OCI-LY1 (cell line): ENCODE results near the gene TLK1.

Experiments
- H2AFZ ChIP-seq: fragments of 200-600 bp; sonication (generic), shearing (Covaris generic); 2 replicates; pipeline ENCODE4 v1.6.0; 2014; ENCODE audit warnings: antibody characterized with exemption, mild to moderate bottlenecking, low read length
- H3F3A ChIP-seq: fragments of 200-600 bp; sonication (generic), shearing (Covaris generic); 2 replicates; pipeline ENCODE4 v1.6.0; 2014; ENCODE audit warnings: mild to moderate bottlenecking, antibody characterized with exemption, low read length, moderate library complexity; ENCODE audit not compliant: insufficient read depth
- H3K27ac ChIP-seq: fragments of 200-600 bp; sonication (generic); 2 replicates; pipeline ENCODE4 v1.5.1; 2014; ENCODE audit warnings: low read length, mixed run types, mild to moderate bottlenecking, low read depth; ENCODE audit not compliant: poor library complexity, severe bottlenecking
- H3K27me3 ChIP-seq: fragments of 200-600 bp; sonication (generic); 2 replicates; pipeline ENCODE4 v1.6.0; 2014; ENCODE audit warnings: antibody characterized with exemption, mild to moderate bottlenecking, low read length, moderate library complexity; ENCODE audit not compliant: insufficient read depth
- H3K36me3 ChIP-seq: fragments of 200-600 bp; sonication (generic); 2 replicates; pipeline ENCODE4 v1.6.1; 2014; ENCODE audit warnings: mild to moderate bottlenecking, antibody characterized with exemption, low read length, moderate library complexity, mixed read lengths; ENCODE audit not compliant: insufficient read depth
- H3K4me1 ChIP-seq: fragments of 200-600 bp; sonication (generic); 2 replicates; pipeline ENCODE4 v1.5.1; 2014; ENCODE audit warnings: mild to moderate bottlenecking, low read length, moderate library complexity; ENCODE audit not compliant: insufficient read depth, severe bottlenecking
- H3K4me2 ChIP-seq: fragments of 200-600 bp; sonication (generic), shearing (Covaris generic); 2 replicates; pipeline ENCODE4 v1.6.1; 2014; ENCODE audit warnings: low read length
- H3K4me3 ChIP-seq: fragments of 200-600 bp; sonication (generic); 2 replicates; pipeline ENCODE4 v1.5.1; 2014; ENCODE audit warnings: low read length, low read depth, mild to moderate bottlenecking, mixed read lengths; ENCODE audit not compliant: poor library complexity, severe bottlenecking
- H3K79me2 ChIP-seq: fragments of 200-600 bp; shearing (Covaris generic); 2 replicates; pipeline ENCODE4 v1.6.1; 2016; ENCODE audit warnings: mixed run types, low read length, mixed read lengths; ENCODE audit not compliant: insufficient read depth
- H3K9ac ChIP-seq: fragments of 200-600 bp; sonication (generic), shearing (Covaris generic); 2 replicates; pipeline ENCODE4 v1.6.1; 2014; ENCODE audit warnings: mild to moderate bottlenecking, low read length, mixed read lengths
- H3K9me2 ChIP-seq: fragments of 200-600 bp; sonication (generic), shearing (Covaris generic); 2 replicates; pipeline ENCODE4 v1.6.1; 2014; ENCODE audit warnings: low read depth, mild to moderate bottlenecking, low read length, mixed read lengths
- H3K9me3 ChIP-seq: fragments of 200-600 bp; shearing (Covaris generic); 2 replicates; pipeline ENCODE4 v1.6.1; 2014; ENCODE audit warnings: low read length, mixed read lengths
- H4K20me1 ChIP-seq: fragments of 200-600 bp; sonication (generic), shearing (Covaris generic); 2 replicates; pipeline ENCODE4 v1.6.0; 2016; ENCODE audit warnings: mild to moderate bottlenecking, low read length; ENCODE audit not compliant: insufficient read depth
- EZH2 ChIP-seq: fragments of 200-600 bp; sonication (generic), shearing (Covaris generic); IDR thresholded peaks from 2 replicates; pipeline ENCODE4 v1.8.0; 2017; ENCODE audit warnings: borderline replicate concordance, mixed run types, mild to moderate bottlenecking, antibody characterized with exemption, low read length, moderate library complexity, mixed read lengths
- TF ChIP-seq, protein P1 (sequence below): fragments of 200-600 bp; sonication (generic), shearing (Covaris generic); IDR thresholded peaks from 2 replicates; pipeline ENCODE4 v1.5.1; 2017; ENCODE audit warnings: mild to moderate bottlenecking, antibody characterized with exemption, low read length, moderate library complexity, mixed read lengths

The TLK1 gene

DNA sequence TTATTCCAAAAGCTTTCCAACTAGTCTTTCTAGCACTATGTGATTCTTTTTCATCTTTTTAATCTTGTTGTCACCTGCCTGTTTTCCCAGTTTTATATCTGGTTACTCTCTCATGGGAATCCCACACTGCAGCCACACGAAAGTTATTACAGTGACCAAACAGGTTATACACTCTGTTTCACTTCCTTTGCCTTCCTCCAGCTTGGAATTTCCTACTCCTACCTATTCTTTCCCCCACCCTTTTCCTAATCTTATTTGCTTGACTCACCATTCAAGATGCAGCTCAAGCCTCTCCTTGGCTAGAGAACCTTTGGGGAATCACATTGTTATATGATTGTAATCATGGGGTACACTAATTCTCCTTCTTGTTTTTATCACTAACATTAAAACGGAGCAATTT lies 13.4 kb upstream of the TLK1 start:
- Histone ChIP-seq H3K27me3 (no peaks in the 10 kb centered on the region), H3K9ac (no peak overlapping the region), H3K36me3 (no peaks in the 10 kb centered on the region), H3K4me1 (no peaks in the 10 kb centered on the region), H3K4me2 (no peak overlapping the region), H2AFZ (no peak overlapping the region), H3F3A (no peaks in the 10 kb centered on the region; the same call in 1 of the 2 replicates), H3K27ac (no peak overlapping the region), H4K20me1 (no peaks in the 10 kb centered on the region), H3K9me3 (no peaks in the 10 kb centered on the region), H3K9me2 (no peaks in the 10 kb centered on the region), H3K4me3 (no peak overlapping the region), H3K79me2 (no peaks in the 10 kb centered on the region)
- TF ChIP-seq, protein P1, sequence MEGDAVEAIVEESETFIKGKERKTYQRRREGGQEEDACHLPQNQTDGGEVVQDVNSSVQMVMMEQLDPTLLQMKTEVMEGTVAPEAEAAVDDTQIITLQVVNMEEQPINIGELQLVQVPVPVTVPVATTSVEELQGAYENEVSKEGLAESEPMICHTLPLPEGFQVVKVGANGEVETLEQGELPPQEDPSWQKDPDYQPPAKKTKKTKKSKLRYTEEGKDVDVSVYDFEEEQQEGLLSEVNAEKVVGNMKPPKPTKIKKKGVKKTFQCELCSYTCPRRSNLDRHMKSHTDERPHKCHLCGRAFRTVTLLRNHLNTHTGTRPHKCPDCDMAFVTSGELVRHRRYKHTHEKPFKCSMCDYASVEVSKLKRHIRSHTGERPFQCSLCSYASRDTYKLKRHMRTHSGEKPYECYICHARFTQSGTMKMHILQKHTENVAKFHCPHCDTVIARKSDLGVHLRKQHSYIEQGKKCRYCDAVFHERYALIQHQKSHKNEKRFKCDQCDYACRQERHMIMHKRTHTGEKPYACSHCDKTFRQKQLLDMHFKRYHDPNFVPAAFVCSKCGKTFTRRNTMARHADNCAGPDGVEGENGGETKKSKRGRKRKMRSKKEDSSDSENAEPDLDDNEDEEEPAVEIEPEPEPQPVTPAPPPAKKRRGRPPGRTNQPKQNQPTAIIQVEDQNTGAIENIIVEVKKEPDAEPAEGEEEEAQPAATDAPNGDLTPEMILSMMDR, result no peak
- TF ChIP-seq EZH2, result no peak

DNA sequence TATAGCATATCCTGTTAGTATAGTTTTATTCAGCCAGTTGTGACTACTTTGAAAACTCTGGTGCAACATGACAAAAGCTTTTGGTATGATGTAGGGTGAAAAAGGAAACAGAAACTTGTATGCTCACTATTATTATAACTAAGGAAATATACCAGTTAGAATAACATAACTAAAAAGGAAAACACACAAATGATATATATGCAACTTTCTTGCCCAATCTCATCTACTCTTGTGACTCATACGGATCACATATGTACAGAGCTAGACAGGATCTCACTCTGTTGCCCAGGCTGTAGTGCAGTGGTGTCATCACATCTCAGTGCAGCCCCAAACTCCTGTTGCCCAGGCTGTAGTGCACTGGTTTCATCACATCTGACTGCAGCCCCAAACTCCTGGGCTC lies 12.4 kb upstream of the TLK1 start:
- Histone ChIP-seq H2AFZ (no peak overlapping the region), H3K27me3 (no peaks in the 10 kb centered on the region), H3K27ac (no peak overlapping the region), H3K9me3 (no peaks in the 10 kb centered on the region), H4K20me1 (no peaks in the 10 kb centered on the region), H3F3A (no peaks in the 10 kb centered on the region; the same call in 1 of the 2 replicates), H3K4me3 (no peak overlapping the region), H3K4me1 (no peaks in the 10 kb centered on the region), H3K9ac (no peak overlapping the region), H3K9me2 (no peaks in the 10 kb centered on the region), H3K36me3 (no peaks in the 10 kb centered on the region), H3K4me2 (no peak overlapping the region), H3K79me2 (no peaks in the 10 kb centered on the region)
- TF ChIP-seq EZH2, result no peak
- TF ChIP-seq, protein P1, result no peak

DNA sequence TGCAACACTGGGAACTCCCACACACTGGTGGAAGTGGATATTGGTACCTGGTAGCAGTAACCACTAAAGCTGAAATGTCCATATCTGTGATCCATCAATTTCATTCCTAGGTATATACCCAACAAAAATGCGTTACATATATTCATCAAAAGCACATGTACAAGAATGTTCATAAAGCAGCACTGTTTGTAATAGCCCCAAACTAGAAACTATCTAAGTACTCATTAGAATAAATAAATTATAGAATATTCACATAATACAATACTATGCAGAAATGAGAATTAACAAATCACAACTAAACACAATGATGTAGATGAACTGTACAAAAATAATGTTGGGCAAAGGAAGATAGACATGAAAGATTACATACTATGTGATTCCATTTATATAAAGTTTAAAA lies 11.1 kb upstream of the TLK1 start:
- H3F3A ChIP-seq, result no peaks in the 10 kb centered on the region; the same call in 1 of the 2 replicates

More for the DNA sequence above, 11.1 kb upstream of the TLK1 start:
- no peaks in the 10 kb centered on the region for H3K9me2 ChIP-seq
- no peak overlapping the region for H3K9ac ChIP-seq
- no peak overlapping the region for H3K4me3 ChIP-seq
- H3K27ac ChIP-seq, result no peak overlapping the region
- TF ChIP-seq EZH2, result no peak
- TF ChIP-seq, protein P1, result no peak
- H4K20me1 ChIP-seq, result no peaks in the 10 kb centered on the region
- no peaks in the 10 kb centered on the region for H3K4me1 ChIP-seq
- H3K36me3 ChIP-seq, result no peaks in the 10 kb centered on the region
- no peak overlapping the region for H2AFZ ChIP-seq
- no peaks in the 10 kb centered on the region for H3K9me3 ChIP-seq
- H3K79me2 ChIP-seq, result no peaks in the 10 kb centered on the region
- no peak overlapping the region for H3K4me2 ChIP-seq
- no peaks in the 10 kb centered on the region for H3K27me3 ChIP-seq
